ENCODE results near the gene NAP1L4. TPM values are rescaled to one million over a fixed set of nuclear protein-coding genes. Genes with fewer than 3 reads are reported as not detected.

The NAP1L4 gene
- total and polyA plus RNA-seq, 2 donors (not counting 1 experiment from before 2014, with no cell fraction given): 62.1 to 133 TPM

- CTCF ChIA-PET: interaction anchor here (1.5 to 1.7 kb wide), 2 partner anchors 63 to 136 kb away, joined by 3 to 8 read pairs; no protein-coding TSS in a partner anchor
- H3K27ac Mint-ChIP-seq: no peak overlapping the region
- peaks cover 29% of the 10 kb centered on the region for H4K20me1 ChIP-seq (ENCODE audit: control insufficient read depth, insufficient read depth, low read length, poor library complexity, severe bottlenecking)
Measured at GRCh38 chr11:2955906-2956476, 36.1 kb downstream of the NAP1L4 start.

GRCh38 chr11:2954263-2954662 lies 37.9 kb downstream of the NAP1L4 start:
- no peak overlapping the region for H3K9ac ChIP-seq (ENCODE audit: low read length)
- peaks cover 5 to 100% of the 10 kb centered on the region in 2 experiments for H3K36me3 ChIP-seq (replicated peaks in 1 of 2; ENCODE audit: control extremely low read depth in 1 of 2, control insufficient read depth in 1 of 2, extremely low read depth in 1 of 2, insufficient read depth in 2 of 2, low read length in 1 of 2)
- POLR2A ChIA-PET: no interaction called here
- H3K79me2 ChIP-seq (ENCODE audit: control insufficient read depth, insufficient read depth, low read length): no peaks in the 10 kb centered on the region
- no peak overlapping the region for H2AFZ ChIP-seq (ENCODE audit: insufficient read depth, low read depth, low read length, poor library complexity, severe bottlenecking)
- Mint-ChIP-seq H3K27me3 (no peaks in the 10 kb centered on the region), H3K4me3 (no peak overlapping the region), H3K4me1 (no peaks in the 10 kb centered on the region), H3K27ac (no peak overlapping the region), H3K9me3 (ENCODE audit: insufficient read depth) (no peaks in the 10 kb centered on the region)
- no peak for DNase-seq
- H3K9me3 ChIP-seq (ENCODE audit: control extremely low read depth in 1 of 3, control insufficient read depth in 2 of 3, insufficient read depth in 1 of 3, low read length in 2 of 3): no peaks in the 10 kb centered on the region
- ATAC-seq (ENCODE audit: low read depth): no peak
- CTCF ChIA-PET: no interaction called here
- H4K20me1 ChIP-seq (ENCODE audit: control insufficient read depth, insufficient read depth, low read length, poor library complexity, severe bottlenecking): peaks cover 14% of the 10 kb centered on the region
- H3K4me1 ChIP-seq (ENCODE audit: control insufficient read depth in 2 of 2, insufficient read depth in 2 of 2, low read length in 2 of 2): no peaks in the 10 kb centered on the region
- H3K4me3 ChIP-seq (ENCODE audit: control extremely low read depth in 1 of 5, extremely low read depth in 1 of 5, insufficient read depth in 1 of 5, low read depth in 2 of 5, low read length in 4 of 5): no peak overlapping the region
- intact Hi-C loops (cut with micrococcal nuclease): no loop called here
- no peaks in the 10 kb centered on the region for H3K27me3 ChIP-seq (replicated peaks in 1 of 4; ENCODE audit: control extremely low read depth in 1 of 4, control insufficient read depth in 3 of 4, insufficient read depth in 4 of 4, low read length in 3 of 4)
- WGBS (ENCODE audit: insufficient coverage): no CpG with 5 or more reads among the region's 6 CpGs
- TF ChIP-seq EZH2 (IDR thresholded peaks at IDR 0.05; ENCODE audit: borderline replicate concordance, insufficient read depth, low read depth, low read length, poor library complexity, severe bottlenecking): no peak
- TF ChIP-seq CTCF (IDR thresholded peaks at IDR 0.05): no peak
- no peak overlapping the region for H3K27ac ChIP-seq (ENCODE audit: low read length in 2 of 2)
- H3K4me2 ChIP-seq (replicated peaks; ENCODE audit: low read depth, low read length, poor library complexity, severe bottlenecking): no peak overlapping the region

More at GRCh38 chr11:2955906-2956476, 36.1 kb downstream of the NAP1L4 start:
- Histone ChIP-seq H3K79me2 (ENCODE audit: control insufficient read depth, insufficient read depth, low read length) (no peaks in the 10 kb centered on the region), H3K4me1 (ENCODE audit: control insufficient read depth in 2 of 2, insufficient read depth in 2 of 2, low read length in 2 of 2) (no peaks in the 10 kb centered on the region), H3K27ac (ENCODE audit: low read length in 2 of 2) (no peak overlapping the region), H3K4me3 (ENCODE audit: control extremely low read depth in 1 of 5, extremely low read depth in 1 of 5, insufficient read depth in 1 of 5, low read depth in 2 of 5, low read length in 4 of 5) (no peak overlapping the region), H3K9ac (ENCODE audit: low read length) (no peak overlapping the region), H3K27me3 (replicated peaks in 1 of 4; ENCODE audit: control extremely low read depth in 1 of 4, control insufficient read depth in 3 of 4, insufficient read depth in 4 of 4, low read length in 3 of 4) (no peaks in the 10 kb centered on the region), H3K36me3 (replicated peaks in 1 of 2; ENCODE audit: control extremely low read depth in 1 of 2, control insufficient read depth in 1 of 2, extremely low read depth in 1 of 2, insufficient read depth in 2 of 2, low read length in 1 of 2) (peaks cover 3 to 100% of the 10 kb centered on the region in 2 experiments), H2AFZ (ENCODE audit: insufficient read depth, low read depth, low read length, poor library complexity, severe bottlenecking) (no peak overlapping the region), H3K9me3 (ENCODE audit: control extremely low read depth in 1 of 3, control insufficient read depth in 2 of 3, insufficient read depth in 1 of 3, low read length in 2 of 3) (no peaks in the 10 kb centered on the region), H3K4me2 (replicated peaks; ENCODE audit: low read depth, low read length, poor library complexity, severe bottlenecking) (no peak overlapping the region)
- TF ChIP-seq CTCF (IDR thresholded peaks at IDR 0.05) (no peak), EZH2 (IDR thresholded peaks at IDR 0.05; ENCODE audit: borderline replicate concordance, insufficient read depth, low read depth, low read length, poor library complexity, severe bottlenecking) (no peak)
- no peak overlapping the region for H3K4me3 Mint-ChIP-seq
- WGBS (ENCODE audit: insufficient coverage): 96% methylated on average over 6 of the region's 6 CpGs
- no peak for DNase-seq
- ATAC-seq (ENCODE audit: low read depth): no peak
- POLR2A ChIA-PET: no interaction called here
- intact Hi-C loops (cut with micrococcal nuclease): no loop called here
- peaks cover under 1% of the 10 kb centered on the region for H3K4me1 Mint-ChIP-seq
- no peaks in the 10 kb centered on the region for H3K27me3 Mint-ChIP-seq
- no peaks in the 10 kb centered on the region for H3K9me3 Mint-ChIP-seq (ENCODE audit: insufficient read depth)

All from B cell (primary cell).